OCI-LY7 (cell line): ENCODE results near the gene SCN5A.

Source experiments
- EZH2phosphoT487 ChIP-seq: fragments of 200-600 bp; sonication (generic); IDR thresholded peaks from 2 replicates; pipeline ENCODE4 v1.6.1; 2018; ENCODE audit warnings: low read depth, borderline replicate concordance, mild to moderate bottlenecking, mixed run types, antibody characterized with exemption, low read length, moderate library complexity, mixed read lengths
- TF ChIP-seq, protein P1 (sequence below): fragments of 200-600 bp; sonication (generic); conservative IDR thresholded peaks from 2 replicates; pipeline ENCODE4 v1.5.1; 2014; ENCODE audit warnings: mild to moderate bottlenecking, antibody characterized with exemption, low read length, moderate library complexity, mixed read lengths

DNA sequence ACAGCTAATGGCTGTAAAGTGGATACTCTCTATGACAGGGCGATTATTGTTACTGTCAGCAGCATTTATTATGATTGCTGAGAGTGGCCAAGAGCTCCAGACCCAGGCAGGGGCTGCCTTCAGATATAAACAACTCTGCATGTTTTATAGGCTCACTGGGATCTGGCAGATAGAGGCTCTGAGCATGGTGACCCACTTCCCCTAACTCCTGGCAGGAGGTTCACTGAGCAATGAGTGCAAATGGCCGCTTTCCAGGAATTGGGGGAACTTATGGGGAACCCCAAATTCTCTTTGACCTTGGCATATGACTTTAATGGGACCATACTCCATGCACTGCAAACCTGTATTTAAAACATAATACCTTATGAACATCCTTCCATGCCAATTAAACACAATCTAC lies 59.0 kb downstream of the SCN5A start:
- TF ChIP-seq EZH2phosphoT487, result no peak
- TF ChIP-seq, protein P1, sequence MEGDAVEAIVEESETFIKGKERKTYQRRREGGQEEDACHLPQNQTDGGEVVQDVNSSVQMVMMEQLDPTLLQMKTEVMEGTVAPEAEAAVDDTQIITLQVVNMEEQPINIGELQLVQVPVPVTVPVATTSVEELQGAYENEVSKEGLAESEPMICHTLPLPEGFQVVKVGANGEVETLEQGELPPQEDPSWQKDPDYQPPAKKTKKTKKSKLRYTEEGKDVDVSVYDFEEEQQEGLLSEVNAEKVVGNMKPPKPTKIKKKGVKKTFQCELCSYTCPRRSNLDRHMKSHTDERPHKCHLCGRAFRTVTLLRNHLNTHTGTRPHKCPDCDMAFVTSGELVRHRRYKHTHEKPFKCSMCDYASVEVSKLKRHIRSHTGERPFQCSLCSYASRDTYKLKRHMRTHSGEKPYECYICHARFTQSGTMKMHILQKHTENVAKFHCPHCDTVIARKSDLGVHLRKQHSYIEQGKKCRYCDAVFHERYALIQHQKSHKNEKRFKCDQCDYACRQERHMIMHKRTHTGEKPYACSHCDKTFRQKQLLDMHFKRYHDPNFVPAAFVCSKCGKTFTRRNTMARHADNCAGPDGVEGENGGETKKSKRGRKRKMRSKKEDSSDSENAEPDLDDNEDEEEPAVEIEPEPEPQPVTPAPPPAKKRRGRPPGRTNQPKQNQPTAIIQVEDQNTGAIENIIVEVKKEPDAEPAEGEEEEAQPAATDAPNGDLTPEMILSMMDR, result no peak
